Breast epithelium (tissue), 4 donors: ENCODE measurements around the gene NOD2. TPM values are rescaled to one million over a fixed set of nuclear protein-coding genes. Genes with fewer than 3 reads are reported as not detected.

ENCODE experiments used
- DNase-seq, 2 donors: peaks; one replicate each; pipeline ENCODE4 v3.0.0-alpha.2; 2019; ENCODE audit warnings: low spot score in 2 of 2
- H3K27ac ChIP-seq, 2 donors: fragments of 200-600 bp; sonication (generic) in 1 of 2; one replicate each; pipeline ENCODE4 v1.5.1; 2016 to 2019; ENCODE audit warnings: mild to moderate bottlenecking in 1 of 2
- H3K27me3 ChIP-seq, 2 donors: fragments of 200-600 bp; sonication (generic) in 1 of 2; one replicate each; pipeline versions ENCODE4 v1.5.1 to v1.6.0; 2017 to 2019; ENCODE audit warnings: control low read depth in 1 of 2, mild to moderate bottlenecking in 1 of 2
- H3K36me3 ChIP-seq: fragments of 200-600 bp; one replicate; pipeline ENCODE4 v1.5.1; 2019
- H3K4me1 ChIP-seq, 2 donors: fragments of 200-600 bp; sonication (generic); one replicate each; pipeline ENCODE4 v1.5.1; 2016 to 2019; ENCODE audit warnings: control low read depth in 1 of 2
- H3K4me3 ChIP-seq, 3 donors: fragments of 200-600 bp; sonication (generic); 1 replicate in 2 of 3; 2 replicates in 1 of 3; pipeline ENCODE4 v1.5.1; 2016 to 2019; ENCODE audit warnings: mild to moderate bottlenecking in 3 of 3, moderate library complexity in 2 of 3
- H3K9me3 ChIP-seq, 2 donors: fragments of 200-600 bp; sonication (generic) in 1 of 2; one replicate each; pipeline ENCODE4 v1.5.1; 2016 to 2019; ENCODE audit warnings: control low read depth in 1 of 2
- POLR2A ChIP-seq: fragments of 450-650 bp; IDR thresholded peaks from one replicate; pipeline ENCODE4 v1.6.1; 2016; ENCODE audit warnings: antibody characterized with exemption, mild to moderate bottlenecking, moderate library complexity
- POLR2AphosphoS5 ChIP-seq, 3 donors: sonication (generic); formaldehyde crosslinking; IDR thresholded peaks; one replicate each; pipeline ENCODE4 v1.6.1; 2017; ENCODE audit warnings: antibody characterized with exemption in 3 of 3
- intact Hi-C: fragments of 100-400 bp; cut with DNase I; formaldehyde crosslinking; loops from one replicate; pipeline ENCODE4 v1.15.1; 2023; ENCODE audit warnings: low total_unique reads
- total RNA-seq, 3 donors: library from RNA; depleted of rRNA; stranded (reverse); fragments of >200 nt; gene quantifications; one replicate each; pipeline ENCODE4 v1.1.0, GENCODE V29; 2016
- TF ChIP-seq, protein P1 (sequence below), 3 donors: fragments of 450-650 bp; IDR thresholded peaks; one replicate each; pipeline ENCODE4 v1.5.1; 2016 to 2017; ENCODE audit warnings: antibody characterized with exemption in 3 of 3, mild to moderate bottlenecking in 3 of 3, moderate library complexity in 3 of 3

The NOD2 gene
- total RNA-seq, 3 donors from 2014 or later: 2.6 to 4.9 (median 3.8) TPM

DNA sequence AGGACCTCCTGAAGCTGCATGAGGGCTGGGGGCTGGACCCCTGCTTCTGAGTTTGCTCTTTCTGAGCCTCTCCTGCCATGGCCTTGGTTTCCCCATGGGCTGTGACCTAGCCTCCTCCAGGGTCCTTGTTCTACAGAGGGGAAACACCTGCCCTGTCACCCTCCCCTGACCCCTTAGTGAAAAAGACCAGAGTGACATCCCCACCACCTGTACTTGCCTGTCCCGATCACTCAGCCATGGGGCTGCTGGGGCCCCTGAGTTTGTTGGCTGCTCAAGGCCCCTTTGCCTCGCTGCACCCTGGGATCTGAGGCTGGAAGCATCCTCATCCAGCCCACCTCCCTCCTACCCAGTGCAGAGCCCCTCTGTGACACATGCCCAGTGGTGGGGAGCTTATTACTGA is 800 bp downstream of the NOD2 start:
- H3K27me3 ChIP-seq: no peaks in the 10 kb centered on the region
- intact Hi-C loops: no loop called here
- peak overlapping the region in 2 of 3 donors; percentile 56 to 73 for H3K4me3 ChIP-seq
- no peak for DNase-seq
- no peaks in the 10 kb centered on the region for H3K36me3 ChIP-seq
- TF ChIP-seq POLR2A (no peak), POLR2AphosphoS5 (IDR thresholded peaks at IDR 0.05) (no peak)
- TF ChIP-seq, protein P1, sequence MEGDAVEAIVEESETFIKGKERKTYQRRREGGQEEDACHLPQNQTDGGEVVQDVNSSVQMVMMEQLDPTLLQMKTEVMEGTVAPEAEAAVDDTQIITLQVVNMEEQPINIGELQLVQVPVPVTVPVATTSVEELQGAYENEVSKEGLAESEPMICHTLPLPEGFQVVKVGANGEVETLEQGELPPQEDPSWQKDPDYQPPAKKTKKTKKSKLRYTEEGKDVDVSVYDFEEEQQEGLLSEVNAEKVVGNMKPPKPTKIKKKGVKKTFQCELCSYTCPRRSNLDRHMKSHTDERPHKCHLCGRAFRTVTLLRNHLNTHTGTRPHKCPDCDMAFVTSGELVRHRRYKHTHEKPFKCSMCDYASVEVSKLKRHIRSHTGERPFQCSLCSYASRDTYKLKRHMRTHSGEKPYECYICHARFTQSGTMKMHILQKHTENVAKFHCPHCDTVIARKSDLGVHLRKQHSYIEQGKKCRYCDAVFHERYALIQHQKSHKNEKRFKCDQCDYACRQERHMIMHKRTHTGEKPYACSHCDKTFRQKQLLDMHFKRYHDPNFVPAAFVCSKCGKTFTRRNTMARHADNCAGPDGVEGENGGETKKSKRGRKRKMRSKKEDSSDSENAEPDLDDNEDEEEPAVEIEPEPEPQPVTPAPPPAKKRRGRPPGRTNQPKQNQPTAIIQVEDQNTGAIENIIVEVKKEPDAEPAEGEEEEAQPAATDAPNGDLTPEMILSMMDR (IDR thresholded peaks at IDR 0.05): no peak
- peaks cover 11 to 12% of the 10 kb centered on the region in 2 donors for H3K4me1 ChIP-seq
- H3K9me3 ChIP-seq: no peaks in the 10 kb centered on the region
- H3K27ac ChIP-seq: no peak overlapping the region

DNA sequence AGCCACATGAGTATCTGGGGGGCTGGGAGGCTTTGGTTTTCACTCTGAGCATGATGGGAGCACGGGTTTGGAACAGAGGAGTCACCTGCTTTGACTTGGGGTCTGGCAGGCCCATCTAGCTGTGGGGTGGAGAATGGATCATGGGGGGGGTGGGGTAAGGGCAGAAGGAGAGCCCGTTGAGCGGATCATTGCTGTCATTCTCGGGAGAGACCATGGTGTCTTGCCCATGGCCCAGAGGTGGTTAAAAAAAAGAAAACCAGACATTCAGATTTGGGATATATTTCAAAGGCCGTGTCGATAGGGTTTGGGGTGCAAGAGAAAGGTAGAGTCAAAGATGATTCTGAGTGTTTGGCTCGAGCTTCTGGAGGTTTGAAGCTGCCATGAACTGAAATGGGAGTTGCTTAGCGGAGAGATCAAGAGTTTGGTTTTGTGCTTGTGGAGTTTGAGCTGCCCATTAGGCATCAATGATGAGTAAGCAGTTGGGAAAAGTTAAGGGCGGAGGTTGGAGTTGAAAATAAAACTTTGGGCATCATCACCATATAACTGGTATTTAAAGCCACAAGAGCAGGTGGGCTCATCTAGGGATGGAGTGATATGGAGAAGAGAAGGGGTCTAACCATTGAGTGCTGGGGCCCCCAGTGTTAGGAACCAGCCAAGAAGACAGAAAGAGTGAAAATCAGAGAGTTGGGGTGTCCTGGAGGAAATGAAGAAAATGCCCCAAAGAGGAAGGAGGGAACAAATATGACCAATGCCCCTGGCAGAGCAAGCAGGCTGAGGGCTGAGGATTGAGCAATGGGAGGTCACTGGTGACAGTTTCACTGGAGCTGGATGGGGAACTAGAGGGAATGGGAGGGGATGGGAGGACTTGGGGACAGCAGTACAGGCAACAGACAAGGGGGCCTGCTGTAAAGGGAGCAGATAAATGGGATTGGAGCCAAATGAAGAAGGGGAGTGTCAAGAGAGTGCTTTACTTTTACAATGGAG is 1.9 kb downstream of the NOD2 start:
- Histone ChIP-seq H3K4me1 (peaks cover 11 to 12% of the 10 kb centered on the region in 2 donors), H3K36me3 (no peaks in the 10 kb centered on the region), H3K27ac (peak overlapping the region; percentile 72 to 92), H3K9me3 (no peaks in the 10 kb centered on the region), H3K27me3 (no peaks in the 10 kb centered on the region), H3K4me3 (no peak overlapping the region)
- TF ChIP-seq, protein P1 (IDR thresholded peaks at IDR 0.05): no peak
- no peak for TF ChIP-seq POLR2AphosphoS5 (IDR thresholded peaks at IDR 0.05)
- TF ChIP-seq POLR2A: no peak
- no peak for DNase-seq
- intact Hi-C loops: no loop called here

DNA sequence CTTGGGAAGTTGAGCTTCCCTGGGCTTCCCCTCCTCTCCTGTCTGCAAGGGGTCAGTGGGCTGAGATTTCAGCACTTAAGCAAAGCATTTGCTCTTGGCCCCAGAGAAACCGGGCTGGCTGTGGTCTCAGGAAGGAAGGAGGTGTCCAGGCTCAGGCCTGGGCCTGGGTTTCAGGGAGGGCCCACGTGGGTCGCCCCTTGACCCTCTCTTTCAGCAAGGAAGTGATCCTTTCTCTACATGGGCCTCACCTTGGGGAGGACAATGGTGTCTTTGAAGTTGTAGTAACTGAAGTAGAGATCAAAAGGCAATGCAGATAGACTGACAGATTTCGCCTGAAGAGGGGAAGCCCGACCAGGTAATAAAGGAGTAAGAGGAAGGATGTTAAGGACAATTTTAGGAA is 2.7 kb downstream of the NOD2 start:
- no peak for DNase-seq
- intact Hi-C loops: no loop called here
- Histone ChIP-seq H3K4me1 (peaks cover 11 to 12% of the 10 kb centered on the region in 2 donors), H3K36me3 (no peaks in the 10 kb centered on the region), H3K27ac (peak overlapping the region; percentile 72 to 92), H3K9me3 (no peaks in the 10 kb centered on the region), H3K4me3 (peak overlapping the region in 1 of 3 donors; percentile 19), H3K27me3 (no peaks in the 10 kb centered on the region)
- TF ChIP-seq POLR2A (no peak), POLR2AphosphoS5 (IDR thresholded peaks at IDR 0.05) (no peak)
- TF ChIP-seq, protein P1 (IDR thresholded peaks at IDR 0.05): no peak

DNA sequence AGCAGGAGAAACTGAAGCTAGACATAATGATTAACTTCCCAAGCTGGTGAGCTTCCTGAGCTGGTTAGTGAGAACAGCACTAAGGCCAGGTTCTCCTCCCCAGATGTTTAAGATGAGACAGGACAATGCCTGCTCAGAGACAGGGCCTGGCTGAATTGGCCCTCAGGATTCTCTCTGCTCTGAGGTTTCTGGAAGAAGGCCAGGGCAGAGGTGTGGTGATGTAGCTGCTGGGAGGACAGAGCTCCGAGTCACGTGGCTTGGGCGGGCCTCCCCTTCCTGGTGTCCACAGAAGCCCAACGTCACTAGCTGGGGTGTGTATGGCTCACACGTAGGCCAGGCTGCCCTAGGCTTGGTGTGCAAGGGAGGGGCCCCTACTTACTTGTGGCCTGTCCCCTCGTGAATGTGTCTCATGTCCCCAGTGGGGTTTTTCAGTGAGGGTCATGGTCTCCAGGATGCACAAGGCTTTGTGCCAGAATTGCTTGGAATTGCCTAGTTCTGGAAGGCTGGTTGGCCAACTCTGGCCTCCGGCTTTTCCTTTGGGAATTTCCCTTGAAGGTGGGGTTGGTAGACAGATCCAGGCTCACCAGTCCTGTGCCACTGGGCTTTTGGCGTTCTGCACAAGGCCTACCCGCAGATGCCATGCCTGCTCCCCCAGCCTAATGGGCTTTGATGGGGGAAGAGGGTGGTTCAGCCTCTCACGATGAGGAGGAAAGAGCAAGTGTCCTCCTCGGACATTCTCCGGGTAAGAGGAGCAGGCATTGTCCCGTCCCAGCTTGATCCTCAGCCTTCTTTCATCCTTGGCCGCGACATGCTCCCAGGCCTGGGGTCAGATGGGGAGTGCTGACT is 3.4 kb downstream of the NOD2 start:
- intact Hi-C loops: no loop called here
- TF ChIP-seq POLR2A: no peak
- TF ChIP-seq POLR2AphosphoS5 (IDR thresholded peaks at IDR 0.05): peak in 1 of 3 donors; percentile 36
- peak; percentile 69 to 95 for DNase-seq
- Histone ChIP-seq H3K36me3 (no peaks in the 10 kb centered on the region), H3K4me3 (peak overlapping the region in 1 of 3 donors; percentile 70), H3K9me3 (no peaks in the 10 kb centered on the region), H3K4me1 (peaks cover 11 to 12% of the 10 kb centered on the region in 2 donors), H3K27ac (peak overlapping the region; percentile 72 to 92), H3K27me3 (no peaks in the 10 kb centered on the region)

DNA sequence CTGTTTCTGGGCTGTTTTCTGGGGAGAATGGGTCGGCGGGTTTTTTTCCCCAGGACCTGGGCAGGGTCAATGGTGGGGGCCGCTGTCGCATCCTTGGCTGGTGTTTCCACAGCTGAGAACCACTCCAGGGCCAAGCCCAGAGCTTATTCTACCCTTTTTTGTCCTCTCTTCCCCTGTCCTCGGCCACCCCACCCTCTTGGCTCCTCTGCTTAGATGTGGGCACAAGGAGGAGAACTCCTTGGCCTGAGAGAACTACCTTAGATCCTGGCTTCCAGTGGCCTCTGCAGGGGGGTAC is 4.0 kb downstream of the NOD2 start:
- no peaks in the 10 kb centered on the region for H3K27me3 ChIP-seq
- H3K4me1 ChIP-seq: peaks cover 11 to 12% of the 10 kb centered on the region in 2 donors
- no peaks in the 10 kb centered on the region for H3K9me3 ChIP-seq
- DNase-seq: no peak
- H3K4me3 ChIP-seq: peak overlapping the region in 1 of 3 donors; percentile 70
- peak overlapping the region; percentile 72 to 92 for H3K27ac ChIP-seq
- TF ChIP-seq POLR2A: no peak
- no peak for TF ChIP-seq POLR2AphosphoS5 (IDR thresholded peaks at IDR 0.05)
- TF ChIP-seq, protein P1 (IDR thresholded peaks at IDR 0.05): no peak
- H3K36me3 ChIP-seq: no peaks in the 10 kb centered on the region
- intact Hi-C loops: no loop called here
